Stomach (tissue), 4 donors: ENCODE measurements around the gene MYADM.

Experiments
- CTCF ChIP-seq, 7 experiments: fragments of 450-650 bp in 4 of 7; fragments of 200-600 bp in 3 of 7; sonication (generic) in 3 of 7; IDR thresholded peaks; one replicate each; pipeline ENCODE4 v1.5.1; 2016 to 2019; ENCODE audit warnings: antibody characterized with exemption in 7 of 7, control low read depth in 2 of 7, mild to moderate bottlenecking in 1 of 7
- EP300 ChIP-seq: sonication (generic); formaldehyde crosslinking; IDR thresholded peaks from one replicate; pipeline ENCODE4 v1.6.1; 2017; ENCODE audit warnings: antibody characterized with exemption
- POLR2A ChIP-seq, 4 donors: fragments of 450-650 bp; IDR thresholded peaks; one replicate each; pipeline ENCODE4 v1.6.1; 2016; ENCODE audit warnings: antibody characterized with exemption in 4 of 4, control low read depth in 2 of 4, mild to moderate bottlenecking in 1 of 4, moderate library complexity in 1 of 4

GRCh38 chr19:53892981-53893325 lies 25.3 kb downstream of the MYADM start:
- TF ChIP-seq CTCF (IDR thresholded peaks at IDR 0.05) (no peak), EP300 (no peak), POLR2A (IDR thresholded peaks at IDR 0.05) (no peak)
